Muscle of arm (tissue), 12 donors: ENCODE measurements around the gene JADE3. TPM values are rescaled to one million over a fixed set of nuclear protein-coding genes. Genes with fewer than 3 reads are reported as not detected.

Experiments
- polyA plus RNA-seq, 12 donors: library from polyadenylated mRNA; unstranded; fragments of 120-200 nt; gene quantifications; one replicate each; pipeline ENCODE4 v1.2.1, GENCODE V29; 2013; ENCODE audit not compliant: insufficient read length in 12 of 12

The JADE3 gene
- polyA plus RNA-seq, 12 donors, result 4.4 to 7.0 (median 5.0) TPM; not detected in 1

Other genes starting within 250 kb of the JADE3 start
- 10 to 100 TPM in 1 of 12 donors, 1 to 10 TPM in 10, not detected in 1; 5.7 to 12.4 (median 7.3) TPM for gene SLC9A7, start 153.3 kb upstream of the JADE3 start, polyA plus RNA-seq
- 10 to 100 TPM in 5 of 12 donors, 1 to 10 TPM in 6, not detected in 1; 7.2 to 12.1 (median 9.4) TPM for gene RP2, start 75.4 kb upstream of the JADE3 start, polyA plus RNA-seq
- gene RGN, start 166.0 kb downstream of the JADE3 start, polyA plus RNA-seq, result 1 to 10 TPM in 10 of 12 donors, not detected in 2; 1.8 to 4.2 (median 2.2) TPM
- 100 to 1,000 TPM in 2 of 12 donors, 10 to 100 TPM in 9, not detected in 1; 71.5 to 108 (median 93.0) TPM for gene NDUFB11, start 232.3 kb downstream of the JADE3 start, polyA plus RNA-seq
- 10 to 100 TPM in 11 of 12 donors, not detected in 1; 28.7 to 55.3 (median 33.6) TPM for gene RBM10, start 232.8 kb downstream of the JADE3 start, polyA plus RNA-seq